GM12864 (cell line): ENCODE data around the gene DOK6.

Source experiments
- DNase-seq: peaks from one replicate; pipeline ENCODE4 v3.0.0-alpha.2; 2011; ENCODE audit warnings: low read depth
- H3K4me3 ChIP-seq: 2 replicates; pipeline ENCODE4 v1.5.1; 2011; ENCODE audit warnings: mild to moderate bottlenecking, low read depth, low read length, control low read depth
- CTCF ChIP-seq: IDR thresholded peaks from 2 replicates; pipeline ENCODE4 v1.5.1; 2011; ENCODE audit warnings: low read depth, mild to moderate bottlenecking, moderate library complexity, low read length, control low read depth, inconsistent platforms; ENCODE audit errors: missing control alignments

Gene DOK6

GRCh38 chr18:69480460-69480859 is 79.8 kb downstream of the DOK6 start:
- no peak overlapping the region for H3K4me3 ChIP-seq
- no peak for DNase-seq
- no peak for TF ChIP-seq CTCF

DNA sequence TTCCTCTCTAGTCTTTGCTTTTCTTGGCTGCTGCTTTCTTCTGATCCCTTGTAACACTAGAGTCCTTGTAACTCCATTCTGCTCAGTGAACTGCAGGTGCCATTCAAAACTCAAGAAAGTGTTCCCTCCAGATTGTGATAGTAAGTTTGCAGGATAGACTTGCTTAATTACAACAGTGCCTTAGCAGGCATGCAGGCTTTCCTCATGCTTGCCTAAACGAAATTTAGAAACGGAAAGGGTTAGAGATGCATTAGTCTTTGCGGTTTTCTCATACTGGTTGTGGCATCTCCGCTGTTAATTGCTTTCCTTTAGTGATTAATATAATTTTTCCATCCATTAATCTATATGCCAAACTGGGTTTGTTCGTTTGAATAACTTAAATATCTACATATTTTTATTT is 82.9 kb downstream of the DOK6 start:
- no peak for DNase-seq
- no peak overlapping the region for H3K4me3 ChIP-seq
- no peak for TF ChIP-seq CTCF

DNA sequence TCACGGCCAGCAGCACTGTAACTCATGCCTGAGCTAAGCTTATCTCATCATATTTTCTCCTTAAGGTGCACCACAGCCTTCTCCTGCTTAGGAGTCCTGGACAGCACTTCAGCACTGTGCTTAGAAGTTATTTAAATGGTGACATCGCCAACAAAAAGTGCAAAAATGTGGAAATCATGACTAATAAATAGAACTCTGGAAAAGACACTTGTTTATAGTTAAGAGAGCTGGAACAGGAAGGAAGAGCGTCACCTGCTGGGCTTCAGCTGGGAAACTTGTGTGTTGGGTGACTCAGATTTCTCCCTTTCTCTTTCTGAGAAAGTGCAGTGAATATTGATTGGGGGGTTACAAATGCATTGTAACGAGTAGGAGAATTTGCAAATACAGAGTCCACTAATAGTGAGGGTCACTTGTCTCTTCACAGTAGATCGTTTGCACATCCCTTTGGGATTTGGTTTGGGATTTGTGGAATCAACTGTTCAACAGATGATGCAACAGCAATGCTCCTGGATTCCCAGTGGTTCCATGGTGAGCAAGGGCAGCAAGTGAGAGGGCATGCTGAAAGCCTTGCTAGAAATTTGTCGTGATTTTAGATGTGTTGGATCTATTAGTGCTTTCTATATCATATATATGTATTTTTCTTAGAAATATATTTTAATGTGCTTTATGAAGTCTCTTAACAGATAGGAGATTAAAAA is 84.2 kb downstream of the DOK6 start:
- H3K4me3 ChIP-seq = no peak overlapping the region
- no peak for DNase-seq
- TF ChIP-seq CTCF = no peak

- no peak for TF ChIP-seq CTCF
- no peak overlapping the region for H3K4me3 ChIP-seq
These were observed 87.1 kb downstream of the DOK6 start for GRCh38 chr18:69487488-69488394.

DNA sequence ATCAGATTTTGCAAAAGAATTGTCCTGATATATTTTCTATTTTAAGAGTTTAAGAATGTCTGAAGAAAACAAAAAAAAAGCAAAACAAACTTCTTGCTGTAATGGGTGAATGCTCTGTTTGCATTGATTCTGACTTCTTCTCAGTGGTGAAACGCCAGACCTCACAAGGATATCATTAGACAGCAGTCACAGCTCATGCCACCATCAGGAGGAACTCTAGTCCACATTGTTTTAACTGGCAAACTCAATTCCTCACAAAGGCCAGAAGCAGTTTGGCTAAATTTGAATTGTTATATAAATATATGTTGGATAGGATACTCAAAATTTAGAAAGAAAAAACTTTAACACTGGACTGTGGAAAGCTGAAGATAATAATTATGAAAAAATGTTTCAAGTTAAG is 89.4 kb downstream of the DOK6 start:
- no peak for TF ChIP-seq CTCF
- DNase-seq = no peak
- no peak overlapping the region for H3K4me3 ChIP-seq

More at GRCh38 chr18:69487488-69488394, 87.1 kb downstream of the DOK6 start:
- no peak for DNase-seq

- no peak for TF ChIP-seq CTCF
- DNase-seq = no peak
- H3K4me3 ChIP-seq = no peak overlapping the region
These were observed 90.1 kb downstream of the DOK6 start for GRCh38 chr18:69490813-69491212.

DNA sequence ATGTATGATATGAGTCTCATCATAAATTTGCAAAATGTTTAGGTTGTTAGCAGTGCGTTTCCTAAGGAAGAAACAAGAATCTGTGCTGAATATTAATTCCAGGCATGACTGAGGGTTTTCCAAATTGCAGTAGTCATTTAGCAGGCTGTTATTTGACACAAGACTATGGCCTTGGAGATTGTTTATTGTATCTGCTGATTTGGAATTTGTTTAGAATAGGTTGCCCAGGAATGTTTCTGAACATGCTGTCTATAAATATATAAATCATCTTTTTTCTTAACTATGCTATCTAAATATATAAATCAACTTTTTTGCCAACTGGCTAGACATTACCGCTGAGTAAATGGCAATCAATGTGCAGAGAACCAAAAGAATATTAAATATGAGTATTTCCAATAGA is 90.9 kb downstream of the DOK6 start:
- DNase-seq = no peak
- no peak overlapping the region for H3K4me3 ChIP-seq
- TF ChIP-seq CTCF = no peak
